Measurements from ENCODE around the gene NCEH1. TPM values are rescaled to one million over a fixed set of nuclear protein-coding genes. Genes with fewer than 3 reads are reported as not detected.

Gene NCEH1
- total RNA-seq, 1 experiment from 2014 or later: 73.0 TPM

- Histone ChIP-seq H3K27me3 (ENCODE audit: control insufficient read depth, insufficient read depth, low read length) (no peaks in the 10 kb centered on the region), H3K9me3 (ENCODE audit: control insufficient read depth, insufficient read depth, low read depth, low read length) (no peaks in the 10 kb centered on the region), H3K36me3 (ENCODE audit: control insufficient read depth, insufficient read depth, low read length) (no peaks in the 10 kb centered on the region), H3K4me3 (ENCODE audit: low read depth in 2 of 2, low read length in 2 of 2) (peak overlapping the region in 1 of 2 experiments; percentile 3; a peak in 1 of 4 replicates), H3K27ac (ENCODE audit: low read length) (peak overlapping the region; percentile 87), H3K4me1 (ENCODE audit: control insufficient read depth, insufficient read depth, low read length) (peaks cover 19% of the 10 kb centered on the region)
- CTCF ChIA-PET: interaction anchor here (0.6 to 0.7 kb wide), 4 partner anchors 34 to 668 kb away, joined by 3 to 7 read pairs (median 4); no protein-coding TSS in a partner anchor
- DNase-seq (ENCODE audit: low read depth, low spot score): peak; percentile 75
- BruUV-seq (replicated peaks): no TSS peak
- intact Hi-C loops (cut with micrococcal nuclease; ENCODE audit: unreplicated experiment): loop anchor here (10.0 kb wide), 2 partner anchors 255 to 285 kb away; no protein-coding TSS in a partner anchor
- POLR2A ChIA-PET: interaction anchor here (0.7 to 1.2 kb wide), 5 partner anchors 40 to 142 kb away, joined by 3 to 4 read pairs (median 4); partner anchors contain the start of gene ECT2
- in situ Hi-C loops (cut with HindIII; ENCODE audit: low pct_unique_long_range_greater_than_20kb, low sequenced_read_pairs): no loop called here
- peak; percentile 78 for TF ChIP-seq TCF7L2 (IDR thresholded peaks at IDR 0.05; ENCODE audit: low read depth, low read length)
- TF ChIP-seq CTCF (IDR thresholded peaks at IDR 0.05): no peak
- no peak for TF ChIP-seq POLR2AphosphoS5 (IDR thresholded peaks at IDR 0.05; ENCODE audit: low read depth, low read length)
- ATAC-seq: peak; percentile 90
These were observed 51.4 kb downstream of the NCEH1 start for GRCh38 chr3:172659246-172660002.

GRCh38 chr3:172658344-172659245 lies 52.3 kb downstream of the NCEH1 start:
- H3K4me3 ChIP-seq (ENCODE audit: low read depth in 2 of 2, low read length in 2 of 2): peak overlapping the region in 1 of 2 experiments; percentile 3; a peak in 1 of 4 replicates
- POLR2A ChIA-PET: interaction anchor here (0.8 to 1.2 kb wide), 3 partner anchors 51 to 142 kb away, joined by 3 to 4 read pairs (median 4); partner anchors contain the start of gene ECT2
- peak; percentile 95 for ATAC-seq
- peak overlapping the region; percentile 87 for H3K27ac ChIP-seq (ENCODE audit: low read length)
- H3K36me3 ChIP-seq (ENCODE audit: control insufficient read depth, insufficient read depth, low read length): no peaks in the 10 kb centered on the region
- H3K4me1 ChIP-seq (ENCODE audit: control insufficient read depth, insufficient read depth, low read length): peaks cover 19% of the 10 kb centered on the region
- TF ChIP-seq CTCF (IDR thresholded peaks at IDR 0.05) (no peak), POLR2AphosphoS5 (IDR thresholded peaks at IDR 0.05; ENCODE audit: low read depth, low read length) (0 out of 2 replicates have a peak, but pooled peaks have one; percentile 25), REST (IDR thresholded peaks at IDR 0.05; ENCODE audit: insufficient read depth in 1 of 2, low read depth in 2 of 2, low read length in 1 of 2) (no peak)
- CTCF ChIA-PET: interaction anchor here (0.6 to 0.8 kb wide), 2 partner anchors 33 to 35 kb away, joined by 4 to 19 read pairs; no protein-coding TSS in a partner anchor
- DNase-seq (ENCODE audit: low read depth, low spot score): peak; percentile 99
- H3K9me3 ChIP-seq (ENCODE audit: control insufficient read depth, insufficient read depth, low read depth, low read length): no peaks in the 10 kb centered on the region
- no peaks in the 10 kb centered on the region for H3K27me3 ChIP-seq (ENCODE audit: control insufficient read depth, insufficient read depth, low read length)
- in situ Hi-C loops (cut with HindIII; ENCODE audit: low pct_unique_long_range_greater_than_20kb, low sequenced_read_pairs) (no loop called here), intact Hi-C loops (cut with micrococcal nuclease; ENCODE audit: unreplicated experiment) (no loop called here)
- BruUV-seq (replicated peaks): no TSS peak
